K562 (cell line): ENCODE results near the gene ZNF239. TPM values are rescaled to one million over a fixed set of nuclear protein-coding genes. Genes with fewer than 3 reads are reported as not detected.

Experiments
- MGA ChIP-seq: fragments of 450-650 bp; IDR thresholded peaks from 2 replicates; pipeline ENCODE4 v1.6.1; 2016; ENCODE audit warnings: mild to moderate bottlenecking, moderate library complexity
- ZNF668 ChIP-seq: fragments of 250-450 bp; sonication (Bioruptor Pico); IDR thresholded peaks from 2 replicates; pipeline ENCODE4 v1.8.0; 2022; ENCODE audit warnings: mild to moderate bottlenecking, inconsistent platforms
- polyA plus RNA-seq, 8 experiments: library from polyadenylated mRNA; depleted of rRNA in 4 of 8; stranded (reverse) in 5 of 8; unstranded in 3 of 8; fragments of >200 nt; fragmentation: Nextera tagmentation in 2 of 8; fragmentation: Illumina TruSeq in 1 of 8; extraction: Ambion mirVana in 2 of 8; extraction: Trizol in 1 of 8; gene quantifications; 2 replicates each; pipeline versions ENCODE4 v1.2.1 to v1.2.3, GENCODE V29; 2011 to 2014; ENCODE audit warnings: inconsistent platforms in 1 of 8, missing spikeins in 1 of 8
- total RNA-seq, 7 experiments: library from RNA; depleted of rRNA in 6 of 7; stranded (reverse); fragments of >200 nt in 6 of 7; fragmentation: Illumina TruSeq in 2 of 7; extraction: Trizol in 2 of 7; gene quantifications; 2 replicates each; pipeline versions ENCODE4 v1.2.1 to v1.2.3, GENCODE V29; 2011 to 2021; ENCODE audit warnings: low replicate concordance in 1 of 7
- TF ChIP-seq, protein P1 (sequence below): sonication (generic); formaldehyde crosslinking; IDR thresholded peaks from 2 replicates; pipeline ENCODE4 v1.9.0; 2022; ENCODE audit warnings: mild to moderate bottlenecking, missing genetic modification reagents

Gene ZNF239
- total and polyA plus RNA-seq, 9 of the 15 experiments (the other 6 are each of a cell fraction or from before 2014, with no cell fraction given) = 13.7 to 26.7 (median 23.4) TPM

- TF ChIP-seq MGA (peak; percentile 97), ZNF668 (CRISPR knock-in tag) (no peak)
- TF ChIP-seq, protein P1, sequence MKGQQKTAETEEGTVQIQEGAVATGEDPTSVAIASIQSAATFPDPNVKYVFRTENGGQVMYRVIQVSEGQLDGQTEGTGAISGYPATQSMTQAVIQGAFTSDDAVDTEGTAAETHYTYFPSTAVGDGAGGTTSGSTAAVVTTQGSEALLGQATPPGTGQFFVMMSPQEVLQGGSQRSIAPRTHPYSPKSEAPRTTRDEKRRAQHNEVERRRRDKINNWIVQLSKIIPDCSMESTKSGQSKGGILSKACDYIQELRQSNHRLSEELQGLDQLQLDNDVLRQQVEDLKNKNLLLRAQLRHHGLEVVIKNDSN (CRISPR knock-in tag) = peak; percentile 70
- TF ChIP-seq, all 486 proteins: peak for 173
These were observed at the start of gene ZNF239 (continued) for GRCh38 chr10:43574001-43574892.
